HL-60 (cell line): ENCODE data around the gene CACNA1E.
A peak's percentile ranks its signal among the peaks of the same experiment; 100 is the strongest.

Experiments used
- DNase-seq, 2 experiments: peaks; one replicate each; pipeline ENCODE4 v3.0.0-alpha.2; 2010 to 2020; ENCODE audit warnings: low read depth in 1 of 2, low spot score in 1 of 2
- H3K27ac ChIP-seq: fragments of 250-450 bp; sonication (Bioruptor Pico); replicated peaks from 2 replicates; pipeline ENCODE4 v1.5.1; 2020; ENCODE audit warnings: mild to moderate bottlenecking, moderate library complexity
- H3K27me3 ChIP-seq: fragments of 250-450 bp; sonication (Bioruptor Pico); 2 replicates; pipeline ENCODE4 v1.5.1; 2021; ENCODE audit warnings: mild to moderate bottlenecking, moderate library complexity; ENCODE audit not compliant: insufficient read depth, poor library complexity, severe bottlenecking
- H3K4me3 ChIP-seq: replicated peaks from 2 replicates; pipeline ENCODE4 v1.5.1; 2011; ENCODE audit warnings: mild to moderate bottlenecking, control low read depth, low read length; ENCODE audit not compliant: insufficient read depth
- GABPA ChIP-seq: IDR thresholded peaks from 2 replicates; pipeline ENCODE4 v1.6.1; 2012; ENCODE audit warnings: low read depth
- POLR2AphosphoS5 ChIP-seq: IDR thresholded peaks from 2 replicates; pipeline ENCODE4 v1.6.1; 2012; ENCODE audit warnings: low read depth
- SPI1 ChIP-seq: IDR thresholded peaks from 2 replicates; pipeline ENCODE4 v1.6.1; 2012; ENCODE audit warnings: low read depth, mild to moderate bottlenecking, borderline replicate concordance
- TF ChIP-seq, protein P1 (sequence below): IDR thresholded peaks from 2 replicates; pipeline ENCODE4 v1.6.1; 2012; ENCODE audit warnings: low read depth; ENCODE audit not compliant: insufficient replicate concordance
- TF ChIP-seq, protein P2 (sequence below): IDR thresholded peaks from one replicate; pipeline ENCODE4 v1.5.1; 2011; ENCODE audit warnings: low read length, control low read depth, inconsistent platforms; ENCODE audit not compliant: insufficient read depth

CACNA1E gene

DNA sequence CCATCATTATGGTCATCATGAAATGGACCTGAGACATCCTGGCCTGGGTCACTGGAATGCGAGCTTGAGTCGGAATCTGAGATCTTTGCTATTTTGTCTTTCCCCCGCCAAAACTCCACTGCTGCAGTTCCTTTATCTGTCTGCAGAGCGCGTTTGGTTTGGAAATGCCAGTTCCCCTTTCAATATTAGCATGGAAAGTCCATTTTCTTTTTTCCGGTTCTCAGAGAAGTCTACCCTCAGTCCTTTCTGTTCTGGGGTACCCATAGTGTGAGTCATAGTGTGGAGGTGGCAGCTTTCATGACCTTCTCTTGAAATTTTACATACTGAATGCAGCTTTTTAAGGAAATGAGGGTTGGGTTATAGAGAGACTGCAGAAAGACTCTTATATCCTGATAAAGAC, 14.6 kb downstream of the CACNA1E start:
- Histone ChIP-seq H3K27ac (no peak overlapping the region), H3K27me3 (no peaks in the 10 kb centered on the region), H3K4me3 (no peak overlapping the region)
- TF ChIP-seq SPI1 = peak; percentile 93
- TF ChIP-seq, protein P1, sequence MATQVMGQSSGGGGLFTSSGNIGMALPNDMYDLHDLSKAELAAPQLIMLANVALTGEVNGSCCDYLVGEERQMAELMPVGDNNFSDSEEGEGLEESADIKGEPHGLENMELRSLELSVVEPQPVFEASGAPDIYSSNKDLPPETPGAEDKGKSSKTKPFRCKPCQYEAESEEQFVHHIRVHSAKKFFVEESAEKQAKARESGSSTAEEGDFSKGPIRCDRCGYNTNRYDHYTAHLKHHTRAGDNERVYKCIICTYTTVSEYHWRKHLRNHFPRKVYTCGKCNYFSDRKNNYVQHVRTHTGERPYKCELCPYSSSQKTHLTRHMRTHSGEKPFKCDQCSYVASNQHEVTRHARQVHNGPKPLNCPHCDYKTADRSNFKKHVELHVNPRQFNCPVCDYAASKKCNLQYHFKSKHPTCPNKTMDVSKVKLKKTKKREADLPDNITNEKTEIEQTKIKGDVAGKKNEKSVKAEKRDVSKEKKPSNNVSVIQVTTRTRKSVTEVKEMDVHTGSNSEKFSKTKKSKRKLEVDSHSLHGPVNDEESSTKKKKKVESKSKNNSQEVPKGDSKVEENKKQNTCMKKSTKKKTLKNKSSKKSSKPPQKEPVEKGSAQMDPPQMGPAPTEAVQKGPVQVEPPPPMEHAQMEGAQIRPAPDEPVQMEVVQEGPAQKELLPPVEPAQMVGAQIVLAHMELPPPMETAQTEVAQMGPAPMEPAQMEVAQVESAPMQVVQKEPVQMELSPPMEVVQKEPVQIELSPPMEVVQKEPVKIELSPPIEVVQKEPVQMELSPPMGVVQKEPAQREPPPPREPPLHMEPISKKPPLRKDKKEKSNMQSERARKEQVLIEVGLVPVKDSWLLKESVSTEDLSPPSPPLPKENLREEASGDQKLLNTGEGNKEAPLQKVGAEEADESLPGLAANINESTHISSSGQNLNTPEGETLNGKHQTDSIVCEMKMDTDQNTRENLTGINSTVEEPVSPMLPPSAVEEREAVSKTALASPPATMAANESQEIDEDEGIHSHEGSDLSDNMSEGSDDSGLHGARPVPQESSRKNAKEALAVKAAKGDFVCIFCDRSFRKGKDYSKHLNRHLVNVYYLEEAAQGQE = no peak
- TF ChIP-seq GABPA = no peak
- TF ChIP-seq, protein P2, sequence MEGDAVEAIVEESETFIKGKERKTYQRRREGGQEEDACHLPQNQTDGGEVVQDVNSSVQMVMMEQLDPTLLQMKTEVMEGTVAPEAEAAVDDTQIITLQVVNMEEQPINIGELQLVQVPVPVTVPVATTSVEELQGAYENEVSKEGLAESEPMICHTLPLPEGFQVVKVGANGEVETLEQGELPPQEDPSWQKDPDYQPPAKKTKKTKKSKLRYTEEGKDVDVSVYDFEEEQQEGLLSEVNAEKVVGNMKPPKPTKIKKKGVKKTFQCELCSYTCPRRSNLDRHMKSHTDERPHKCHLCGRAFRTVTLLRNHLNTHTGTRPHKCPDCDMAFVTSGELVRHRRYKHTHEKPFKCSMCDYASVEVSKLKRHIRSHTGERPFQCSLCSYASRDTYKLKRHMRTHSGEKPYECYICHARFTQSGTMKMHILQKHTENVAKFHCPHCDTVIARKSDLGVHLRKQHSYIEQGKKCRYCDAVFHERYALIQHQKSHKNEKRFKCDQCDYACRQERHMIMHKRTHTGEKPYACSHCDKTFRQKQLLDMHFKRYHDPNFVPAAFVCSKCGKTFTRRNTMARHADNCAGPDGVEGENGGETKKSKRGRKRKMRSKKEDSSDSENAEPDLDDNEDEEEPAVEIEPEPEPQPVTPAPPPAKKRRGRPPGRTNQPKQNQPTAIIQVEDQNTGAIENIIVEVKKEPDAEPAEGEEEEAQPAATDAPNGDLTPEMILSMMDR = no peak
- TF ChIP-seq POLR2AphosphoS5 = no peak
- DNase-seq = no peak

DNA sequence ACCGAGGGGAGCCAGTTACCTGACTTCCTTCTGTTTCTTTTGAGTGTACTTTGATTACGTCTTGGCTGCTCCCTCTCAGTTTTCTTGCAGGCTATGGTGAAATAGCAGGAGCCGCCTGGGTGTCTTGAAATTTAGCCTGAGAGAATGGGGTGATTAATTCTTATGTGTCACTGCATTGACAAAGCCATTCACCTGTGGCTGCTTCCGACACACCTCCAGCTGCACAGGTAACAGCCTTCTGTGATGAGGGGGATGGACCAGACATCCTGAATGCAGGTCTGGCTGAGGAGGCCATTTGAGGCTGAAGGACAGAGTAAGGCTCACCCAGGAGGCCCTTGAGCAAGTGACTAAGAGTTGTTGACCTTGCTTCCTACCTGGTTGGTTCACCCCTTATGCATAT, 16.5 kb downstream of the CACNA1E start:
- Histone ChIP-seq H3K27me3 (no peaks in the 10 kb centered on the region), H3K27ac (no peak overlapping the region), H3K4me3 (no peak overlapping the region)
- DNase-seq = no peak
- TF ChIP-seq POLR2AphosphoS5 (no peak), SPI1 (no peak), GABPA (no peak)
- TF ChIP-seq, protein P2 = no peak
- TF ChIP-seq, protein P1 = no peak

DNA sequence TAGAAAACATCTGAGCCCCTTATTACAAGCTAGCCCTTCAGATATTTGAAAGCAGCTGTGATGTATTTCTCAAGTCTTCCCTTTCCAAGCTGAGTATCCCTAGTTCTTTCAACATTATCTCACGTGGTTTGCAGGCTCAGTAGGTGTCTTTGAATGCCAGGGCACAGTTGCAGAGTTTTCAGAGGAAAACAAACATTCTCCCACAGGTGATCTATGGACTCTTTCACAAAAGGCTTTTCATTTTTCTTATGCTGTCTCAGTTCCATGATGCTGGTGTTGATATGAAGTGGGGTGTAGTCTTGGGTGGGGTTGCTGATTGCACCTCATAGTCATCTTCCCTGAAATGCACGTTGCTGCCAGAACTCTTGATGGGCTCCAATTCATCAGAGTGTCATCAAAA, 17.3 kb downstream of the CACNA1E start:
- DNase-seq = no peak
- no peak overlapping the region for H3K27ac ChIP-seq
- no peaks in the 10 kb centered on the region for H3K27me3 ChIP-seq
- H3K4me3 ChIP-seq = no peak overlapping the region
- no peak for TF ChIP-seq GABPA
- TF ChIP-seq, protein P2 = no peak
- no peak for TF ChIP-seq SPI1
- TF ChIP-seq POLR2AphosphoS5 = no peak
- TF ChIP-seq, protein P1 = no peak
